Measurements from ENCODE around the gene FGF14.

GRCh38 chr13:101784313-101784712, 617.5 kb downstream of the FGF14 start:
- TF ChIP-seq CTCF (IDR thresholded peaks at IDR 0.05; ENCODE audit: low read depth, low read length): no peak
- no peak for TF ChIP-seq EZH2phosphoT487 (IDR thresholded peaks at IDR 0.05; ENCODE audit: low read depth)
